Left ventricle myocardium inferior (tissue), 1 donor: ENCODE measurements around the gene GAK. TPM values are rescaled to one million over a fixed set of nuclear protein-coding genes. Genes with fewer than 3 reads are reported as not detected.
A peak's percentile ranks its signal among the peaks of the same experiment; 100 is the strongest.

ENCODE experiments used
- DNase-seq: peaks from one replicate; pipeline ENCODE4 v3.0.0-alpha.2; 2020
- H3K27ac ChIP-seq: fragments of 200-600 bp; replicated peaks from 2 replicates; pipeline ENCODE4 v1.8.0; 2021
- H3K27me3 ChIP-seq: fragments of 200-600 bp; 2 replicates; pipeline ENCODE4 v1.8.0; 2021; ENCODE audit warnings: low read depth
- H3K36me3 ChIP-seq: fragments of 200-600 bp; 2 replicates; pipeline ENCODE4 v1.8.0; 2021
- H3K4me1 ChIP-seq: fragments of 200-600 bp; 2 replicates; pipeline ENCODE4 v1.8.0; 2021
- H3K4me3 ChIP-seq: fragments of 200-600 bp; 2 replicates; pipeline ENCODE4 v1.8.0; 2021; ENCODE audit warnings: mild to moderate bottlenecking, moderate library complexity
- H3K9me3 ChIP-seq: fragments of 200-600 bp; replicated peaks from 2 replicates; pipeline ENCODE4 v1.8.0; 2021
- intact Hi-C: fragments of 100-400 bp; cut with micrococcal nuclease; formaldehyde crosslinking; loops from one replicate; pipeline ENCODE4 v1.11.0; 2022
- total RNA-seq: library from RNA; stranded (reverse); fragmentation: NEBNext Ultra II Directional; extraction: Animal tissue kit (Norgen Biotek cat#: 25700); gene quantifications from one replicate; pipeline ENCODE4 v1.2.1, GENCODE V29; 2021
- TF ChIP-seq, protein P1 (sequence below): fragments of 200-600 bp; IDR thresholded peaks from 2 replicates; pipeline ENCODE4 v1.8.0; 2021; ENCODE audit warnings: antibody characterized with exemption, mild to moderate bottlenecking, borderline replicate concordance
- donor health status: DM: no; HTN: yes; CAD: no; lungs with severe emphysema.

The GAK gene
- total RNA-seq, 1 donor from 2014 or later: 25.1 TPM

DNA sequence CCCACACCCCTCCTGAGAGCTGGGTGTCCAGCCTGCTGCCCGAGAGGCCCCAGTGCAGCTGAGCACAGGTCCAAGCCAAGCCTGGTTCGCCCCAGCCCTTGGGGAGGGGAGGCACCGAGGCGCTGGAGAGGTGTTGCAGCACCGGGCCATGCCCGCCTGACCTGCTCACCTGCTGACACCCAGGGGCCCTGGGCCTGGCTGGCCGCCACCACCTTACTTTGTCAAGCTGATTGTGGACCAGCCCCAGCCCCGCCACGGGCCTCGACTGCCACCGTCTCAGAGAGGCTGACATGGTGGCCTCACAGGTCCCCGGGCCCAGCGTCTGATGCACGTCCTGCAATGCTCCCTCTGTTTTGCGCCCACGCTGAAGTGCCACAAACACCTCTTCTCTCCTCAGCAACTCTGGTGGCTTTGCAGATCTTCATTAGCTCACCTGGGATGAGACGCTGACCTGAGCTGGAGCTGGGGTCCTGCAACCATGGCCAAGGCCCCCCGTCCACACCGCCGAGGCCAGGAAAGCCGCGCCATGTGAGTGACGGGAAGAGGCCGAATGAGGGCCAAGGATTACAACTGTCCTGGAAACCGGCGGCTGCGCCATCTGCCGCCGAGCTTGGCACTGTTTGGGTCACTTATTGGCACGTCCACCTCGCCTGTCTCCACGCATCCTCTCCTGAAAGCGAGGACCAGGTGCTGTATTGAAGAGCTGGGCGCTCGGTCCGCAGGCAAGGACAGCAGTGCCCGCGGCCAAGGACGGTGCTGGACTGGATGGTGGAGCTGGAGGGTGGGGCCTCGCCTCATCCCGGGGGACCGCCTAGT is 113.8 kb downstream of the GAK start:
- H3K4me1 ChIP-seq: no peaks in the 10 kb centered on the region
- no peak overlapping the region for H3K27ac ChIP-seq
- intact Hi-C loops: no loop called here
- H3K36me3 ChIP-seq: no peaks in the 10 kb centered on the region
- peaks cover 94% of the 10 kb centered on the region for H3K27me3 ChIP-seq
- TF ChIP-seq, protein P1, sequence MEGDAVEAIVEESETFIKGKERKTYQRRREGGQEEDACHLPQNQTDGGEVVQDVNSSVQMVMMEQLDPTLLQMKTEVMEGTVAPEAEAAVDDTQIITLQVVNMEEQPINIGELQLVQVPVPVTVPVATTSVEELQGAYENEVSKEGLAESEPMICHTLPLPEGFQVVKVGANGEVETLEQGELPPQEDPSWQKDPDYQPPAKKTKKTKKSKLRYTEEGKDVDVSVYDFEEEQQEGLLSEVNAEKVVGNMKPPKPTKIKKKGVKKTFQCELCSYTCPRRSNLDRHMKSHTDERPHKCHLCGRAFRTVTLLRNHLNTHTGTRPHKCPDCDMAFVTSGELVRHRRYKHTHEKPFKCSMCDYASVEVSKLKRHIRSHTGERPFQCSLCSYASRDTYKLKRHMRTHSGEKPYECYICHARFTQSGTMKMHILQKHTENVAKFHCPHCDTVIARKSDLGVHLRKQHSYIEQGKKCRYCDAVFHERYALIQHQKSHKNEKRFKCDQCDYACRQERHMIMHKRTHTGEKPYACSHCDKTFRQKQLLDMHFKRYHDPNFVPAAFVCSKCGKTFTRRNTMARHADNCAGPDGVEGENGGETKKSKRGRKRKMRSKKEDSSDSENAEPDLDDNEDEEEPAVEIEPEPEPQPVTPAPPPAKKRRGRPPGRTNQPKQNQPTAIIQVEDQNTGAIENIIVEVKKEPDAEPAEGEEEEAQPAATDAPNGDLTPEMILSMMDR: no peak
- no peak for DNase-seq
- H3K4me3 ChIP-seq: no peak overlapping the region
- peaks cover 3% of the 10 kb centered on the region for H3K9me3 ChIP-seq

DNA sequence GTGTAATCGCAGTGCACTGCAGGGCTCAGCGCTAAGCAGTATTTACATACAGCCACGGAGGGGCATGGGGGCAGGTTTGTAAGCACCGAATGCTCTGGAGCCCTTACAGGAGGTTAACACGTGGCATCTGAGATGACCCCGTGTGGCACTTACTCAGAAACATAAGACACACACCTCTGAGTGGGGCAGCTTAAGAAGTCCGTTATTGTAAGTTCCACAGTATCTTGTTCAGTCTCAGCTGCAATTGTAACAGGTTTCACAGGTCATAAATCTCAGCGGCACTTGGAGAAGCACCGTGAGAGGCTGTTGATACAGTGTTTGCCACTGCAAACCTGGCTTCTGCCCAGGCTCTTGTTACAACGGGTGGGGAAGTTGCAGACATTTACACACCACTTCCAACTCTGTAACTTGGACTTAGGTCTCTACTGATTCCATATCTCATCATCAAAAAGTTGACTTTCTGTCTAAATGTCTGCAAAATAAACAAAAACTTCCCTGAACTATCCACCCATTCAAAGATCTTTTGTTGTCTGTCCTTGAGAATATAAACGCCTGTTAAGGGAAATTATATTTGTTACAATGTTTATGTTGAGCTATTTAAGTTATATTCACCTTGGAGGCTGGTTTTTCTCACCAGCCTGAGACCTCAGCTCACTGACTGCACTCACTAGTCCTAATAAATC is 116.5 kb downstream of the GAK start:
- no peak overlapping the region for H3K27ac ChIP-seq
- peaks cover 93% of the 10 kb centered on the region for H3K27me3 ChIP-seq
- intact Hi-C loops: no loop called here
- no peak for DNase-seq
- no peaks in the 10 kb centered on the region for H3K4me1 ChIP-seq
- no peak overlapping the region for H3K4me3 ChIP-seq
- H3K36me3 ChIP-seq: no peaks in the 10 kb centered on the region
- peaks cover 3% of the 10 kb centered on the region for H3K9me3 ChIP-seq
- TF ChIP-seq, protein P1: no peak

DNA sequence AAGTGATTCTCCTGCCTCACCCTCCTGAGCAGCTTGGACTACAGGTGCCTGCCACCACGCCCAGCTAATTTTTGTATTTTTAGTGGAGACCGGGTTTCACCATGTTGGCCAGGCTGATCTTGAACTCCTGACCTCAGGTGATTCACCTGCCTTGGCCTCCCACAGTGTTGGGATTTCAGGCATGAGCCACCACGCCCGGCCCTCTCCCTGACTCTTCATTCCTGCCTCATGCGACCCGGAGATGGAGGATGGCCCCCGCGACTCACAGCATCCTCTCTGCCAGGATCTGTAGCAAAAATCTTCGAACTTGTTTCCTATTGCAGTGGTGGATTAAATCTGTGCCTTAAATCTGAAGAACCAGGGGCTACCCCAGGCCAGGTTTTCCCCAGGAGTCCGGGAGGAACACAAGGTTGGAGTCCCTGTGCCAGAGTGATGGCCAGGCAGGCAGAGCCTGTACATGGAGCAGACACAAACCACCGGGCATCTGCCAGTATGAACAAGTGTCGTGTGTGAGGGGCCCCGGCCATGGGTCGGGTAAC is 117.7 kb downstream of the GAK start:
- Histone ChIP-seq H3K27ac (no peak overlapping the region), H3K4me1 (no peaks in the 10 kb centered on the region), H3K9me3 (no peaks in the 10 kb centered on the region), H3K4me3 (no peak overlapping the region), H3K27me3 (peaks cover 85% of the 10 kb centered on the region), H3K36me3 (no peaks in the 10 kb centered on the region)
- DNase-seq: no peak
- intact Hi-C loops: no loop called here
- TF ChIP-seq, protein P1: no peak

DNA sequence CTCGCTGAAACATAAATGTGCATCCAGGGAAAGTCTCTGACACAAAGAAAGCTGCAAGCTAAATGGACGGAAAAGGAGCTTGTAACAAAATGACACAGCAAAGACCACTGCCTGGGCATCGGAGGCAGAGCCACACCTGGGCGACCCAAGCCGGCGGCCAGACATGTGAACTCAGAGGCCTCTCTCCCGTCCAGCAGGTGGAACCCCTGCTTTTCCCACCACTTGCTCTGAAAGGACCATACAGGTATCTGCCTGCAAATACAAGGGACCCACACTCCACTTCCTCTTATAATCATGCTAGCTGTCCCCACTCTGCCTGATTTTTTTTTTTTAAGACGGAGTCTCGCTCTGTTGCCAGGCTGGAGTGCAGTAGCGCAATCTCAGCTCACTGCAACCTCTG is 118.2 kb downstream of the GAK start:
- Histone ChIP-seq H3K9me3 (no peaks in the 10 kb centered on the region), H3K4me3 (no peak overlapping the region), H3K27ac (no peak overlapping the region), H3K27me3 (peaks cover 81% of the 10 kb centered on the region), H3K4me1 (no peaks in the 10 kb centered on the region), H3K36me3 (no peaks in the 10 kb centered on the region)
- intact Hi-C loops: no loop called here
- TF ChIP-seq, protein P1: peak; percentile 42
- no peak for DNase-seq

DNA sequence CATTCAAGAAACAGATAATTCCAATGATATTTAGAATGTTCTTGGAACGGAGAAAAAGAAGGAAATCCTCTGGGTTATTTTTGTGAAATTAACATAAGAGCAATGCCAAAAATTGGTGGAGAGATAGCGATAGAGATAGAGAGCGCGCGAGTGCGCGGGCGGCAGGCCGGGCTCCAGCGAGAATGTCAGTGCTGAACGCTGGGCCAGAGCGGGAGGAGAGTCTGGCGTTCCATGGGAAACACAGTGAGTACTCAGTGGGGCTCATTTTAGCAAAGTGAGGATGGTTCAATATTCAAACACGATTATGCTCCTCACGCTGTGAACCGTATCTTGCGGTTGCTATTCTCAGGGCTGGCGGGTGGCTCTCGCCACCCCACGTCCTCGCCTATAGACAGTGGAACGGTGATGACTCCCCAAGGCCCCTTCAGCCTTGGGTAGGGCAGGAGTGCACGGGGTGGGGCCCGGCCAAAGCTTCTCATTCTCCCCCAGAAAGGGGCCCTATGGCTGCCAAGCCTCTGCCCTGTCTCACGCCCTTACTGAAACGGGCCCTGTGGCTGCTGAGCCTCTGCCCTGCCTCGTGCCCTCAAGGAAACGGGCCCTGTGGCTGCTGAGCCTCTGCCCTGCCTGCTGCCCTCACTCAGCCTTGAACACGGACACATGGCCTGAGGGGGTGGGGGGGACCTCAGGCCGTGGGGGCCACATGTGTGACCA is 123.1 kb downstream of the GAK start:
- TF ChIP-seq, protein P1: no peak
- Histone ChIP-seq H3K27me3 (peaks cover 59% of the 10 kb centered on the region), H3K4me1 (no peaks in the 10 kb centered on the region), H3K36me3 (no peaks in the 10 kb centered on the region), H3K27ac (no peak overlapping the region), H3K4me3 (no peak overlapping the region), H3K9me3 (peaks cover 4% of the 10 kb centered on the region)
- no peak for DNase-seq
- intact Hi-C loops: no loop called here
